Body of pancreas (tissue), 4 donors: Measurements from ENCODE around the gene SKIC2. TPM values are rescaled to one million over a fixed set of nuclear protein-coding genes. Genes with fewer than 3 reads are reported as not detected.
"Not testable (repeated sequence)": the region's sequence is repeated elsewhere in the genome, so short reads cannot be mapped to it uniquely, and the experiment has no call there.

Experiments used
- ATAC-seq: fragments of 150-250 bp; one replicate; pipeline ENCODE4 v1.9.1; 2016
- DNase-seq, 4 donors: peaks; one replicate each; pipeline ENCODE4 v3.0.0-alpha.2; 2019
- H3K27ac ChIP-seq, 4 donors: fragments of 200-600 bp; sonication (generic); 1 replicate in 3 of 4; 2 replicates in 1 of 4; pipeline versions ENCODE4 v1.5.1 to v1.6.1; 2016 to 2019; ENCODE audit warnings: mild to moderate bottlenecking in 1 of 4, mixed read lengths in 1 of 4, moderate library complexity in 1 of 4
- H3K27me3 ChIP-seq, 2 donors: fragments of 200-600 bp; sonication (generic); one replicate each; pipeline ENCODE4 v1.6.0; 2016; ENCODE audit warnings: mild to moderate bottlenecking in 1 of 2
- H3K36me3 ChIP-seq, 2 donors: fragments of 200-600 bp; sonication (generic); replicated peaks in 1 of 2; 2 replicates each; pipeline ENCODE4 v1.5.1; 2016; ENCODE audit warnings: low read depth in 2 of 2; ENCODE audit not compliant: insufficient read depth in 1 of 2
- H3K4me1 ChIP-seq: fragments of 200-600 bp; sonication (generic); one replicate; pipeline ENCODE4 v1.6.0; 2016
- H3K4me3 ChIP-seq, 2 donors: fragments of 200-600 bp; sonication (generic); 1 replicate in 1 of 2; 2 replicates in 1 of 2; pipeline ENCODE4 v1.5.1; 2016 to 2019
- H3K9me3 ChIP-seq, 3 donors: fragments of 200-600 bp; sonication (generic); 1 replicate in 2 of 3; 2 replicates in 1 of 3; pipeline ENCODE4 v1.5.1; 2016
- WGBS, 2 donors: methylation state at CpG; one replicate each; pipeline ENCODE4 v1.1.5; 2017; 5-methylcytosine and 5-hydroxymethylcytosine counted together
- intact Hi-C: fragments of 100-400 bp; cut with DNase I; formaldehyde crosslinking; loops from one replicate; pipeline ENCODE4 v1.15.1; 2023
- total RNA-seq, 2 donors: library from RNA; depleted of rRNA; stranded (reverse); fragments of >200 nt; gene quantifications; one replicate each; pipeline ENCODE4 v1.1.0, GENCODE V29; 2016

The SKIC2 gene
- total RNA-seq, 2 donors from 2014 or later: 30.9 to 52.1 TPM

GRCh38 chr6:31981744-31982143 lies 22.8 kb downstream of the SKIC2 start, which contains the start of gene C4A:
Gene C4A, plus strand, starts transcription at chr6:31982057. Its CDS starts 51 bp downstream, at chr6:31982108.
- DNase-seq, intact Hi-C loops, H3K36me3 ChIP-seq, H3K27me3 ChIP-seq, H3K4me3 ChIP-seq, H3K27ac ChIP-seq, H3K9me3 ChIP-seq, H3K4me1 ChIP-seq: not testable (repeated sequence)
- WGBS, 2 donors: no CpG with 5 or more reads among the region's 7 CpGs
- ATAC-seq: peak; percentile 91

- DNase-seq, intact Hi-C loops, H3K36me3 ChIP-seq, H3K27ac ChIP-seq, ATAC-seq, H3K4me3 ChIP-seq, H3K4me1 ChIP-seq, H3K9me3 ChIP-seq, H3K27me3 ChIP-seq: not testable (repeated sequence)
- WGBS, 2 donors: no CpG with 5 or more reads among the region's 10 CpGs
These were observed 30.4 kb downstream of the SKIC2 start for GRCh38 chr6:31989363-31989762.

GRCh38 chr6:31994421-31994820 lies 35.4 kb downstream of the SKIC2 start:
- intact Hi-C loops, H3K9me3 ChIP-seq, H3K4me3 ChIP-seq, H3K4me1 ChIP-seq, H3K27ac ChIP-seq, ATAC-seq, DNase-seq, H3K36me3 ChIP-seq, H3K27me3 ChIP-seq: not testable (repeated sequence)
- WGBS, 2 donors: 95% methylated on average over 9 of the region's 14 CpGs; no CpG with 5 or more reads in 1 of the 2 donors

GRCh38 chr6:31996385-31996784 lies 37.4 kb downstream of the SKIC2 start:
- 89 to 100% methylated on average over 1 to 4 of the region's 6 CpGs for WGBS, 2 donors
- ATAC-seq, H3K36me3 ChIP-seq, H3K9me3 ChIP-seq, H3K4me3 ChIP-seq, intact Hi-C loops, DNase-seq, H3K4me1 ChIP-seq, H3K27ac ChIP-seq, H3K27me3 ChIP-seq: not testable (repeated sequence)

GRCh38 chr6:32002546-32003268 lies 43.7 kb downstream of the SKIC2 start:
- no CpG with 5 or more reads among the region's 15 CpGs for WGBS, 2 donors
- H3K4me3 ChIP-seq, DNase-seq, H3K9me3 ChIP-seq, H3K4me1 ChIP-seq, H3K27me3 ChIP-seq, H3K27ac ChIP-seq, intact Hi-C loops, H3K36me3 ChIP-seq: not testable (repeated sequence)
- peak; percentile 63 for ATAC-seq

GRCh38 chr6:32003301-32003700 lies 44.3 kb downstream of the SKIC2 start:
- H3K9me3 ChIP-seq, H3K36me3 ChIP-seq, intact Hi-C loops, H3K4me1 ChIP-seq, H3K27me3 ChIP-seq, H3K4me3 ChIP-seq, ATAC-seq, H3K27ac ChIP-seq, DNase-seq: not testable (repeated sequence)
- WGBS, 2 donors: no CpG with 5 or more reads among the region's 7 CpGs

GRCh38 chr6:32004393-32004792 lies 45.4 kb downstream of the SKIC2 start:
- WGBS, 2 donors: 69 to 74% methylated on average over 3 of the region's 4 CpGs
- H3K4me3 ChIP-seq, ATAC-seq, H3K27ac ChIP-seq, H3K27me3 ChIP-seq, DNase-seq, H3K9me3 ChIP-seq, H3K4me1 ChIP-seq, intact Hi-C loops, H3K36me3 ChIP-seq: not testable (repeated sequence)

- H3K9me3 ChIP-seq, DNase-seq, H3K27ac ChIP-seq, ATAC-seq, H3K4me3 ChIP-seq, H3K36me3 ChIP-seq, H3K4me1 ChIP-seq, H3K27me3 ChIP-seq, intact Hi-C loops: not testable (repeated sequence)
- 41 to 45% methylated on average over 3 to 9 of the region's 13 CpGs for WGBS, 2 donors
These were observed 46.0 kb downstream of the SKIC2 start for GRCh38 chr6:32004864-32005537.

GRCh38 chr6:32005538-32005880 lies 46.5 kb downstream of the SKIC2 start:
- ATAC-seq, H3K4me3 ChIP-seq, H3K27me3 ChIP-seq, H3K27ac ChIP-seq, H3K9me3 ChIP-seq, H3K4me1 ChIP-seq, H3K36me3 ChIP-seq, intact Hi-C loops: not testable (repeated sequence)
- DNase-seq: peak in 1 of 4 donors; percentile 7
- WGBS, 2 donors: 61 to 100% methylated on average over 1 to 3 of the region's 9 CpGs

GRCh38 chr6:32005991-32006529 lies 47.1 kb downstream of the SKIC2 start:
- ATAC-seq, H3K27ac ChIP-seq, H3K36me3 ChIP-seq, DNase-seq, H3K27me3 ChIP-seq, intact Hi-C loops, H3K4me3 ChIP-seq, H3K9me3 ChIP-seq, H3K4me1 ChIP-seq: not testable (repeated sequence)
- 57 to 76% methylated on average over 8 of the region's 8 CpGs for WGBS, 2 donors

- H3K27ac ChIP-seq, DNase-seq, H3K4me3 ChIP-seq, intact Hi-C loops, H3K36me3 ChIP-seq, H3K9me3 ChIP-seq, H3K4me1 ChIP-seq, ATAC-seq, H3K27me3 ChIP-seq: not testable (repeated sequence)
- 60% methylated on average over 12 of the region's 12 CpGs; no CpG with 5 or more reads in 1 of the 2 donors for WGBS, 2 donors
These were observed 48.1 kb downstream of the SKIC2 start for GRCh38 chr6:32007086-32007485.

GRCh38 chr6:32008037-32008436 lies 49.1 kb downstream of the SKIC2 start:
- intact Hi-C loops, ATAC-seq, H3K9me3 ChIP-seq, DNase-seq, H3K27ac ChIP-seq, H3K27me3 ChIP-seq, H3K36me3 ChIP-seq, H3K4me1 ChIP-seq, H3K4me3 ChIP-seq: not testable (repeated sequence)
- no CpG with 5 or more reads among the region's 24 CpGs for WGBS, 2 donors
